OCI-LY7 (cell line): Measurements from ENCODE around the gene PRSS3. TPM values are rescaled to one million over a fixed set of nuclear protein-coding genes. Genes with fewer than 3 reads are reported as not detected.
"Not testable (repeated sequence)": the region's sequence is repeated elsewhere in the genome, so short reads cannot be mapped to it uniquely, and the experiment has no call there.

ENCODE experiments used
- BruUV-seq: library from RNA; stranded (reverse); fragments of 400-500 nt; replicated peaks from 2 replicates; lab custom pipeline; 2021; lab: Mats Ljungman, UMichigan
- CTCF ChIA-PET: fragments of 300-600 bp; sonication (Branson Sonifier 250); formaldehyde crosslinking; loops from one replicate; lab custom pipeline; 2022; ENCODE audit warnings: antibody characterized with exemption; ENCODE audit not compliant: unreplicated experiment; lab: Charles Lee
- POLR2A ChIA-PET: fragments of 300-600 bp; sonication (Branson Sonifier 250); formaldehyde crosslinking; loops from one replicate; lab custom pipeline; 2022; ENCODE audit warnings: antibody characterized with exemption; lab: Charles Lee
- DNase-seq: peaks from one replicate; pipeline ENCODE4 v3.0.0-alpha.2; 2015; ENCODE audit warnings: low spot score
- H2AFZ ChIP-seq: fragments of 200-600 bp; sonication (generic), shearing (Covaris generic); 2 replicates; pipeline ENCODE4 v1.6.1; 2014; ENCODE audit warnings: mild to moderate bottlenecking, antibody characterized with exemption, low read length, moderate library complexity
- H3K27ac ChIP-seq: fragments of 200-600 bp; sonication (generic); 2 replicates; pipeline ENCODE4 v1.5.1; 2014; ENCODE audit warnings: mixed run types, low read depth, mild to moderate bottlenecking, moderate library complexity, low read length, inconsistent platforms; ENCODE audit not compliant: poor library complexity, severe bottlenecking
- H3K36me3 ChIP-seq: fragments of 200-600 bp; sonication (generic); 2 replicates; pipeline ENCODE4 v1.6.1; 2014; ENCODE audit warnings: mild to moderate bottlenecking, antibody characterized with exemption, low read length, moderate library complexity, mixed read lengths; ENCODE audit not compliant: insufficient read depth
- H3K4me1 ChIP-seq: fragments of 200-600 bp; sonication (generic); 2 replicates; pipeline ENCODE4 v1.5.1; 2014; ENCODE audit warnings: mild to moderate bottlenecking, low read length; ENCODE audit not compliant: insufficient read depth, poor library complexity, severe bottlenecking
- H3K4me2 ChIP-seq: fragments of 200-600 bp; sonication (generic); 2 replicates; pipeline ENCODE4 v1.6.1; 2014; ENCODE audit warnings: mild to moderate bottlenecking, low read length
- H3K4me3 ChIP-seq: fragments of 200-600 bp; sonication (generic); 2 replicates; pipeline ENCODE4 v1.5.1; 2014; ENCODE audit warnings: mild to moderate bottlenecking, low read depth, low read length; ENCODE audit not compliant: poor library complexity, severe bottlenecking
- H3K79me2 ChIP-seq: fragments of 200-600 bp; sonication (generic); 2 replicates; pipeline ENCODE4 v1.6.1; 2016; ENCODE audit warnings: low read depth, mild to moderate bottlenecking, low read length, moderate library complexity, mixed read lengths; ENCODE audit not compliant: insufficient read depth
- H3K9me2 ChIP-seq: fragments of 200-600 bp; sonication (generic); 2 replicates; pipeline ENCODE4 v1.6.1; 2016; ENCODE audit warnings: mild to moderate bottlenecking, low read length, mixed read lengths; ENCODE audit not compliant: insufficient read depth
- H3K9me3 ChIP-seq: fragments of 200-600 bp; sonication (generic); 2 replicates; pipeline ENCODE4 v1.6.1; 2014; ENCODE audit warnings: mild to moderate bottlenecking, mixed run types, low read length, mixed read lengths
- H4K20me1 ChIP-seq: fragments of 200-600 bp; sonication (generic); 2 replicates; pipeline ENCODE4 v1.6.1; 2014; ENCODE audit warnings: mild to moderate bottlenecking, antibody characterized with exemption, low read length, moderate library complexity, mixed read lengths; ENCODE audit not compliant: insufficient read depth
- EZH2phosphoT487 ChIP-seq: fragments of 200-600 bp; sonication (generic); IDR thresholded peaks from 2 replicates; pipeline ENCODE4 v1.6.1; 2018; ENCODE audit warnings: low read depth, borderline replicate concordance, mild to moderate bottlenecking, mixed run types, antibody characterized with exemption, low read length, moderate library complexity, mixed read lengths
- intact Hi-C: fragments of 100-400 bp; cut with micrococcal nuclease; formaldehyde crosslinking; loops from one replicate; pipeline ENCODE4 v1.10.0; 2022; ENCODE audit not compliant: unreplicated experiment
- total RNA-seq, 2 experiments: library from RNA; depleted of rRNA in 1 of 2; stranded (reverse); fragments of >200 nt in 1 of 2; shearing (Covaris generic) in 1 of 2; gene quantifications; 2 replicates each; pipeline ENCODE4 v1.2.3, GENCODE V29; 2014 to 2022
- TF ChIP-seq, protein P1 (sequence below): fragments of 200-600 bp; sonication (generic); conservative IDR thresholded peaks from 2 replicates; pipeline ENCODE4 v1.5.1; 2014; ENCODE audit warnings: mild to moderate bottlenecking, antibody characterized with exemption, low read length, moderate library complexity, mixed read lengths

Gene PRSS3
- total RNA-seq, 2 experiments from 2014 or later, result not detected

DNA sequence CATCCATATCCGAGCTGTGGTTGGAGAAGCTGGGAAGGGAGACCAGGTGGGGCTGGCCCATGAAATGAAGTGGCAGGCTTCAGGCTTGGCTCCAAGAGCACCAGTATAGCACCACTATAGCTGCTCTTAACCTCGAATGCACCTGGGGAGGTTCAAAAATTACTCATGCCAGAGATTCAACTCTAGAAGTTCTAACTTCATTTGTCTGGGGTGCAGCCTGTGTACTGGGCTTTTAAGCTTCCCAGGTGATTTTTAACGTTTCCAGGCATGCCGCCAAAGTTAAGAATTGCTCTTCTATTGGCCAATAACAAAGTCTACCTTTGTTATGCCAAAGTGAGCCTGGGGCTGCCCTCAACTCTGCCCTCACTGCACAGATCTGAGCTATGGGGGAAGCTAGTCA, 458 bp downstream of the PRSS3 start:
- intact Hi-C loops, result no loop called here
- H3K79me2 ChIP-seq, result no peaks in the 10 kb centered on the region
- POLR2A ChIA-PET, result no interaction called here
- no peaks in the 10 kb centered on the region for H3K9me3 ChIP-seq
- H3K4me3 ChIP-seq, result no peak overlapping the region
- H3K36me3 ChIP-seq, result no peaks in the 10 kb centered on the region
- no peaks in the 10 kb centered on the region for H3K4me1 ChIP-seq
- H3K4me2 ChIP-seq, result no peak overlapping the region
- H3K9me2 ChIP-seq, result no peaks in the 10 kb centered on the region
- BruUV-seq, result no TSS peak
- H2AFZ ChIP-seq, result no peak overlapping the region
- TF ChIP-seq, protein P1, sequence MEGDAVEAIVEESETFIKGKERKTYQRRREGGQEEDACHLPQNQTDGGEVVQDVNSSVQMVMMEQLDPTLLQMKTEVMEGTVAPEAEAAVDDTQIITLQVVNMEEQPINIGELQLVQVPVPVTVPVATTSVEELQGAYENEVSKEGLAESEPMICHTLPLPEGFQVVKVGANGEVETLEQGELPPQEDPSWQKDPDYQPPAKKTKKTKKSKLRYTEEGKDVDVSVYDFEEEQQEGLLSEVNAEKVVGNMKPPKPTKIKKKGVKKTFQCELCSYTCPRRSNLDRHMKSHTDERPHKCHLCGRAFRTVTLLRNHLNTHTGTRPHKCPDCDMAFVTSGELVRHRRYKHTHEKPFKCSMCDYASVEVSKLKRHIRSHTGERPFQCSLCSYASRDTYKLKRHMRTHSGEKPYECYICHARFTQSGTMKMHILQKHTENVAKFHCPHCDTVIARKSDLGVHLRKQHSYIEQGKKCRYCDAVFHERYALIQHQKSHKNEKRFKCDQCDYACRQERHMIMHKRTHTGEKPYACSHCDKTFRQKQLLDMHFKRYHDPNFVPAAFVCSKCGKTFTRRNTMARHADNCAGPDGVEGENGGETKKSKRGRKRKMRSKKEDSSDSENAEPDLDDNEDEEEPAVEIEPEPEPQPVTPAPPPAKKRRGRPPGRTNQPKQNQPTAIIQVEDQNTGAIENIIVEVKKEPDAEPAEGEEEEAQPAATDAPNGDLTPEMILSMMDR, result no peak
- no peak for TF ChIP-seq EZH2phosphoT487
- no peak for DNase-seq
- H3K27ac ChIP-seq, result no peak overlapping the region
- CTCF ChIA-PET, result no interaction called here
- H4K20me1 ChIP-seq, result no peaks in the 10 kb centered on the region

GRCh38 chr9:33796679-33797078, 1.3 kb downstream of the PRSS3 start:
- BruUV-seq, H3K36me3 ChIP-seq, H3K4me3 ChIP-seq, intact Hi-C loops, POLR2A ChIA-PET, H3K79me2 ChIP-seq, H3K4me1 ChIP-seq, H3K9me3 ChIP-seq, CTCF ChIA-PET, H2AFZ ChIP-seq, H3K27ac ChIP-seq, H3K4me2 ChIP-seq, H4K20me1 ChIP-seq, DNase-seq, H3K9me2 ChIP-seq: not testable (repeated sequence)

DNA sequence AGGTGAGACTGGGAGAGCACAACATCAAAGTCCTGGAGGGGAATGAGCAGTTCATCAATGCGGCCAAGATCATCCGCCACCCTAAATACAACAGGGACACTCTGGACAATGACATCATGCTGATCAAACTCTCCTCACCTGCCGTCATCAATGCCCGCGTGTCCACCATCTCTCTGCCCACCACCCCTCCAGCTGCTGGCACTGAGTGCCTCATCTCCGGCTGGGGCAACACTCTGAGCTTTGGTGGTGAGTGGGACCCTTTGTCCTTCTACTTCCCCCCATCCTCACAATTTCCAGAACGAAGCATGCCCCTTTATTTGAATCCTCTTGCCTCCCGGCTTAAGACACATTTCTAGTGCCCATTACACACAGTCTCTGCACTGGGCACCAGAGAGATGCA, 2.5 kb downstream of the PRSS3 start:
- no TSS peak for BruUV-seq
- Histone ChIP-seq H3K4me2 (no peak overlapping the region), H3K36me3 (no peaks in the 10 kb centered on the region), H4K20me1 (no peaks in the 10 kb centered on the region), H3K4me1 (no peaks in the 10 kb centered on the region), H3K79me2 (no peaks in the 10 kb centered on the region), H3K9me2 (no peaks in the 10 kb centered on the region), H3K9me3 (no peaks in the 10 kb centered on the region), H2AFZ (no peak overlapping the region), H3K4me3 (no peak overlapping the region), H3K27ac (no peak overlapping the region)
- ChIA-PET CTCF (no interaction called here), POLR2A (no interaction called here)
- no peak for DNase-seq
- TF ChIP-seq, protein P1, result no peak
- no peak for TF ChIP-seq EZH2phosphoT487
- intact Hi-C loops, result no loop called here
